HG02571 (cell line): ENCODE measurements around the gene CNTRL.
A peak's percentile ranks its signal among the peaks of the same experiment; 100 is the strongest.
"Not testable (repeated sequence)": the region's sequence is repeated elsewhere in the genome, so short reads cannot be mapped to it uniquely, and the experiment has no call there.

ENCODE experiments used
- ATAC-seq: cut with Tn5 transposase; IDR thresholded peaks from one replicate; pipeline ENCODE4 v1.9.1; 2021; ENCODE audit warnings: mild to moderate bottlenecking, moderate library complexity; ENCODE audit not compliant: unreplicated experiment

Gene CNTRL

DNA sequence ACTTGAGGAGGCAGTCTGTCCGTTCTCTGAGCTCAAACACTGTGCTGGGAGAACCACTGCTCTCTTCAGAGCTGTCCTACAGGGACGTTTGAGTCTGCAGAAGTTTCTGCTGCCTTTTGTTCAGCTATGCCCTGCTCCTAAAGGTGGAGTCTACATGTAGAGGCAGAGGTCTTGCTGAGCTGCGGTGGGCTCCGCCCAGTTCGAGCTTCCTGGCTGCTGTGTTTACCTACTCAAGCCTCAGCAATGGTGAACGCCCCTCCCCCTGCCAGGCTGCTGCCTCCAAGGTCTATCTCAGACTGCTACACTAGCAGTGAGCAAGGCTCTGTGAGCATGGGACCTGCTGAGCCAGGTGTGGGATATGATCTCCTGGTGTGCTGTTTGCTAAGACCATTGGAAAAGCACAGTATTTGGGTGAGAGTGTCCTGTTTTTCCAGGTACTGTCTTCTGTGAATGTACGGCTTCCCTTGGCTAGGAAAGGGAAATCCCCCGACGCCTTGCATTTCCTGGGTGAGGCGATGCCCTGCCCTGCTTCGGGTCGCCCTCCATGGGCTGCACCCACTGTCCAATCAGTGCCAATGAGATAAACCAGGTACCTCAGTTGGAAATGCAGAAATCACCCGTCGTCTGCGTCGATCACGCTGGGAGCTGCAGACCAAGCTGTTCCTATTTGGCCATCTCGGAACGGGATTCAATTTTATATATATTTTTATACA lies 58.5 kb downstream of the CNTRL start:
- no peak for ATAC-seq

DNA sequence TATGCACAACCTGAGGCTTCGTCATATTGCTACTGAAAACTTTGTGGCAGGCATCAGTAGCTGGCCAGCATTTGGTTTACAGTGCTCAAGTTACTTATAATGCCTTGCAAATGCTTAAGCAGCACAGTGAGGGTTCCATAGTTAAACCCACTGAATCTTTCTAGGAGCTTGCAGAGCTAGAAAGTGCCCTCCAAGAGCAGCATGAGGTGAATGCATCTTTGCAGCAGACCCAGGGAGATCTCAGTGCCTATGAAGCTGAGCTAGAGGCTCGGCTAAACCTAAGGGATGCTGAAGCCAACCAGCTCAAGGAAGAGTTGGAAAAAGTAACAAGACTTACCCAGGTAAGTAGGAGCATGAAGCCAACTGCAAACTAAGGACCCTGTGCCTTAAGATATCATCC lies 60.9 kb downstream of the CNTRL start:
- ATAC-seq: no peak

DNA sequence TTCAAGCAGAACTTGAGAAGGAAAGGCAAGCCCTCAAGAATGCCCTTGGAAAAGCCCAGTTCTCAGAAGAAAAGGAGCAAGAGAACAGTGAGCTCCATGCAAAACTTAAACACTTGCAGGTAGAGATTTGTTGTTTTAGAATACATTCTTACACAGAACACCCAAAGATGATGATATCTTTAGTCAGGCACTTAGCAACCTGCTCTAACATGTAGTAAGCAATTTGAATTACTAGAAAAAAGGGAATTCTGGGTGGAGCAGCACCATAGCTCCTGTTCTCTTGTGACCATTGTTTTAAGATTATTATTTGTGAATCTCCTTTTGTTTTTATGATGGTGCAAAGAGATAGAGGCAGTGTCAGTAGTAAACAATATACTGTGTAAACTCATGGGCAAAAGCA lies 63.8 kb downstream of the CNTRL start:
- ATAC-seq: no peak

DNA sequence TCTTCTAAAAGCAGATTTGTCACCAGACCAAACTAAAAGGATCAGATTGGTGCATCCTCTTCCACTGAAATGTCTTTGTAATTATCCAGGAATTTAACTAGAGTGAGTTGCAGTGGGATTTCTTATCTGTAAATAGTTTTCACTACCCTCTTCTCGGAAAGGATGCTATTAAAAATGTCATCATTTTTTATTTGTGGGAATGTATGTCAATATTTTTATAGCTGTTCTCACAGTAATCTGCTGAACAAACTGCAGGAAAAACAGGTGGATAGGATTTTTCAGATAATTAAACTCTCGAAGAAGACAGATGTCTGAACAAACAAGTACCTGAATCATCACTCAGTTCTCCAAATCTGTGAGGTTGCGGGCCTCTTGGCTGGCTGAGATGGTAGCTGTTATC lies 64.2 kb downstream of the CNTRL start:
- ATAC-seq: no peak

DNA sequence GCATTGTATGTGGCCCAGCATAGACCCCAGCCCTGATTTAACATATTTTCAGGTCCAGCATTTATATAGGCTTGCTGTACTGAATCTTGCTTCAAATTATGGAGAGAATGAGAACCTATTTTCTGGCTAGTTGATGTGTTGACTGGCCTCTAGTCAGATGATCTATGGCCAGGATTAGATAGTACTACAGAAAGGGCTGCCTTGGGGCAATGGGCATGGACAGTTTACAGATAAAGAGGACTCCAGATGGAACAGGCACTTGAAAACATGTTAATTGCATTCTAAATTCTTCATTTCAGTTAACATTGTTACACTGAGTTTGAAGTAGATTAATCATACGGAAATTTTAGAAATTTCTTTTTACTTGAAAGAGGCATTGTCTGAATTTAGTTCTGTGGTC lies 65.4 kb downstream of the CNTRL start:
- ATAC-seq: no peak

DNA sequence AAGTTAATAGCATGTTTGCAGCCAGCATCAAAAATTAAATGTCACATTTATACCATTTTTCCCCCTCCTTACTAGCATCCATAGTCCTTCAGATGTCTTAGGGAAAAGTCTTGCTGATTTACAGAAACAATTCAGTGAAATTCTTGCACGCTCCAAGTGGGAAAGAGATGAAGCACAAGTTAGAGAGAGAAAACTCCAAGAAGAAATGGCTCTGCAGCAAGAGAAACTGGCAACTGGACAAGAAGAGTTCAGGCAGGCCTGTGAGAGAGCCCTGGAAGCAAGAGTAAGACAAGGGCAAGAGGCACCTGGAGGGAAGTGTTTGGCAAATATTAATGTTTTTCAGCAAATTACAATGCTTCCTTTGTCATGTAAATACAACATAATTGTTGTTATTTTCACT lies 66.6 kb downstream of the CNTRL start:
- no peak for ATAC-seq

DNA sequence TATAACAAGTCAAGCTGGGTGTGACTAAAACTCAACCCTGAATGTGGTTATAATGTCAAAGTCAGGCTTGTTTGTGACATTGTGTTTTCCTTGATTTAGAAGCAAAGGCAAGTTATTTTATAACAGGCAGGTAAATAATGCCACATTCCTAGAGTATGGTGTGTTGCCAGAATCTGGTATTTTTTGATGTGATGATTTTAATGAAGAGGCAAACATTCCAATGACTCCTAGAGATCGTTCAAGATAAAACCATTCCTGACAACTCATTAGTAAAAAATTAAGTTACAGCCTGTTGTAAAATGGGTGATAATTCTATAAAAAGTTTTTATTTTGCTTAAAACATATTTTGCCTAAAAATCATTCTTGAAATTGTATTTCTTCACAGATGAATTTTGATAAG lies 67.0 kb downstream of the CNTRL start:
- no peak for ATAC-seq

DNA sequence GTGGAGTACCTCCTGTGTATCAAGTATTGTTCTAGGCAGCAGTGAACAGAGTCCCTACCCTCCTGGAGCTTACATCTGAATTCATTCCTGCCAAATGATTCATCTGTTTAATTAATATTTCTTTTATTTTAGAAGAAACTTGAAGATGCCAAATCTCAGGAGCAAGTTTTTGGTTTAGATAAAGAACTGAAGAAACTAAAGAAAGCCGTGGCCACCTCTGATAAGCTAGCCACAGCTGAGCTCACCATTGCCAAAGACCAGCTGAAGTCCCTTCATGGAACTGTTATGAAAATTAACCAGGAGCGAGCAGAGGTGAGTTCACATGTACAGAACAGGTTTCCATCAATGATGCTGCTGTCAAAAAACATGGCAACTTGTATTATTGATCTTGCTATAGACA lies 69.0 kb downstream of the CNTRL start:
- ATAC-seq: no peak

DNA sequence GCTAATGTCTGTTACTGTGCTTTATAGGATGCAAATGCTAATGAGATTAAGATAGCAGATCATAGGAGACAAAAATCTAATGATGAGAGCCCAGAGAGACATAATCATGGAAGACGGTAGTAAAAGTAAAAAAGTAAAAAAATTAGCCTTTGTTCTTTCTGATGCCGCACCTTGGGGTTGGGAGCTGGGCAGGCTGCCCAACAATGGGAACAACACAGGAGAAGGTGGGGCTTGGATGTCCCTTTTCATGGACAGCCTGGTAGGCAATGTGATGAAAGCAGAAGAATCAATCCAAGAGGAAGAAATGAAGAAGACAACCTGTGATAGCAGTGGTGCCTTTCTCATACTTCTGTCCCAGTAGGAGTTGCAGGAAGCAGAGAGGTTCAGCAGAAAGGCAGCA lies 69.7 kb downstream of the CNTRL start:
- ATAC-seq: no peak

DNA sequence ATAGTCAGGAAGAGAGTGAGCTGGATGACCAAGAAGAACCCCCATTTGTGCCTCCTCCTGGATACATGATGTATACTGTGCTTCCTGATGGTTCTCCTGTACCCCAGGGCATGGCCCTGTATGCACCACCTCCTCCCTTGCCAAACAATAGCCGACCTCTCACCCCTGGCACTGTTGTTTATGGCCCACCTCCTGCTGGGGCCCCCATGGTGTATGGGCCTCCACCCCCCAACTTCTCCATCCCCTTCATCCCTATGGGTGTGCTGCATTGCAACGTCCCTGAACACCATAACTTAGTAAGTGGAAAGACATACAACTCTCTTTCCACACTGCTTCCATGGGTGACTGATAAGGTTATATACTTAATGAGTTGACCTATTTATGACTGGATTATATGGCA lies 75.4 kb downstream of the CNTRL start:
- no peak for ATAC-seq

DNA sequence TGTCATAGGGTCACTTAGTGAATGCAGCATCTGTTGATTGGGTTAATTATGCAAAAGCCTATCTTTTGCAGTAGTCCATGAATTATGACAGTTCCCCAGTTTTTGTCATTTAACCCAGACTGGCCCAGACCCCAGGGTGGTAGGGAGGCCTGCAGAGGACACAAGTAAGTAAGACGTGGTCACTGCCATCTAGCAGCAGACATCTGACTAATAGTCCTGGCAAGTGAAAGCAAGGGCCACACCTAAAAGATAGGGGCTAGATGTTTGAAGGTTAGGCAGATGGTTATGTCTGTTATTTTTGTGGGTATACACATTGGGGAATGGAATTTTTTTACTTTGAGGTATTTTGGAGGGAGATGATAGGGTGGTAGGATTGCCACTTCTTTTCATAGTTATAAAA lies 78.9 kb downstream of the CNTRL start:
- ATAC-seq: no peak

DNA sequence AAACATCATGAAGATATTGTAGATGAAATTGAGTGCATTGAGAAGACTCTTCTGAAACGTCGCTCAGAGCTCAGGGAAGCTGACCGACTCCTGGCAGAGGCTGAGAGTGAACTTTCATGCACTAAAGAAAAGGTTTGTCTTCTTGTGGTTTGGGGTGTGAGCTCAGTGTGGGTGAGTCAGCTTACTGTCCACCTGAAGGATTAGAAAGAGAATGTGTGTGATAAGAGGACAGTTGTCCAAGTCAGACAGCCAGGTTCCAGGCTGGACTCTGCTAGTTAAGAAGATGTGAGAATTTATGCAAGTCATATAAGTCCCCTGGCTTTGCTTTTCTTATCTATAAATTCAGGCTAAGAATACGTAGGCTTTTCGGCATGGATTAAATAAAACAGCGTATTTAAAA lies 80.0 kb downstream of the CNTRL start:
- no peak for ATAC-seq

DNA sequence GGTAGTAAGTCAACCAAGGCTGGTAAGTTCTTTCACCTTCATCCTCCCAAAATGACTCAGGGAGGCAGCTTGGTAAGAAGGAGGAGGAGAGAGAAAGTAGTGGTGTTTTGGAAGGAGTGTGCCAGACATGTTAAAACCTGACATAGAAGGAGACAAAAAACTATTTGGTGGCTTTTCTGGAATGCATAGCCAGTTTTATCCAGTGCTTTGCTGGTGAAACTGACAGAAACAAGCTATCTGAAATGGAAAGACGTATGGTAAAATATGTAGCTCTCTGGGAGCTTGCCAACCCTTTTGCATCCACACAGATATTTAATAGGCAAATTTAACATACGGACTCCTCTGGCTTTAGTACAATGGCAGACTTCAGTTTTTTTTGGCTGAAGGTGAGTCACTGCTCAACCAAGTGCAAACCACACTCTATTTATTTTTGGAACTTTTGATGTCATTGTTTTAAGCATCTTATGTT lies 81.5 kb downstream of the CNTRL start:
- peak; percentile 65 for ATAC-seq

DNA sequence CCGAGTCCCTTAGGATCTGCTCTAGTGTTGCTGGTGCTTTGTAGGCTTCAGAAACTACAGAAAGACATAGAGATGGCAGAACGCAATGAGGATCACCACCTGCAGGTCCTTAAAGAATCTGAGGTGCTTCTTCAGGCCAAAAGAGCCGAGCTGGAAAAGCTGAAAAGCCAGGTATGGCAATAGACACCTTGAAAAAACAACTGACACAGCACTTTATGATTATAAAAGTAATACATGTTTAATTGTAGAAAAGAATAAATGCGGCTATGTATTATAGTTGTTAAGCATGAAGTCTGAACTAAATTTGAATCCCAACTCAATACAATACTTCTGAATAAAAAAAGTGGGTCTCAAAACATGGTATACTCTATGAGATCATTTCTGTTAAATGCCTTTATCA lies 83.2 kb downstream of the CNTRL start:
- ATAC-seq: no peak

DNA sequence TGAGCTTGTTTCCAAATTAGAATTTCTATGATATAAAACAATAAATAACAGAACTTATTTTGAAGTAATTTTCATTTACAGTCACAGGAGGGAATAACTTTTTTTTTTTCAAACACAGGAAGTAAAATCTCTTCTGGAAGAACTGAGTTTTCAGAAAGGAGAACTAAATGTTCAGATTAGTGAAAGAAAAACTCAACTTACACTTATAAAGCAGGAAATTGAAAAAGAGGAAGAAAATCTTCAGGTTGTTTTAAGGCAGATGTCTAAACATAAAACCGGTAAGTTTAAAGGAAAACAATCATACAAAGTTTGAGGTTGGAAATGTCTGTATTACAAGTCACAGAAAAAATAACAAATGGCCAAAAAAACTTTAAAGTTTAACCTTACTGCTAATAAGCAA lies 85.3 kb downstream of the CNTRL start:
- no peak for ATAC-seq

DNA sequence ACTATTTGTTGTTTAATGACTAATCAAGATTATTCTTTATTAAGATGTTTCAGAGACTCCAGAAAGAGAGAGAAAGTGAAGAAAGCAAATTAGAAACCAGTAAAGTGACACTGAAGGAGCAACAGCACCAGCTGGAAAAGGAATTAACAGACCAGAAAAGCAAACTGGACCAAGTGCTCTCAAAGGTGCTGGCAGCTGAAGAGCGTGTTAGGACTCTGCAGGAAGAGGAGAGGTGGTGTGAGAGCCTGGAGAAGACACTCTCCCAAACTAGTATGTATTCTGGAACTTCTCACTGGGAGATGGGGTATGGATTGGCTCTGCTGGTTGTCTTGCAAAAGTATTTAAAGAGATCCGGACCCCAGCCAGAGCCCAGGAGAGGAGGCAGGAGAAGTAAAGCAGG lies 93.3 kb downstream of the CNTRL start:
- no peak for ATAC-seq

DNA sequence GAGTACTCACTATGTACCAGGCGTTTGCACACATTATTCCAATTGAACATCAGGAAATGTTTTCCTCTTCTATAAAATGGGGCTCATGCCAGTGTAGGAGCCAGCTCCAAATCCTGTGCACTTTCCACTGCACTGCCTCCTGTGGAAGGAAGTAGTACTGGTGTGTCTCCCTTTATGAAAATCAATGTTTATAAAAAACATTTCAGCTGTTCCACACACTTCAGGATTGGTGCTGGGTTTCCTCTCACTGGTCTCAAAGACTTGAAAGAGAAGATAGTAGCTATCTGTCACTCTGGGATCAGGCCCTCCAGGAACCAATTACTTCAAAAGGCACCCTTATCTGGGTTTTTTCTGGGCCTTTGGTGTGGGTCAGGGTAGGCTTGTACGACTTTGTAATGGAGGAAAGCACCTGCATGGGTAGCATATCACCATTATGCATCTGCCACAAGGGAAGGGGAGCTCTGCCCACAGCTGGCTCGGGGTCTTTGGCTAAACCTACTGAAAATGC lies 94.4 kb downstream of the CNTRL start:
- no peak for ATAC-seq

DNA sequence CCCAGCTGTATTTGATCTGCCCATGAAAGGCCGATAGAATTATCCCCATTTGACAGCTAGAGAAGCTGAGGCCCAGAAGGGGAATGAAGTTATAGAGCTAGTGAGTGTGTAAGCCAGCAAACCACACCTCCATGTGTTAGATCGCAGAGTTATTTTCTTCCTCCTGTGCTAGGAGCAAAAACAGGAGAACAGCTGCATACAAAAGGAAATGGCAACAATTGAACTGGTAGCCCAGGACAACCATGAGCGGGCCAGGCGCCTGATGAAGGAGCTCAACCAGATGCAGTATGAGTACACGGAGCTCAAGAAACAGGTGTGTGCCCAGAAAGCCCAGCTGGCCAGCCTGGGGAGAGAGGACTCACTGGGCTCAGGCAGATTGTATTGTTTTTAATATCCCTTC lies 96.5 kb downstream of the CNTRL start:
- ATAC-seq: no peak

DNA sequence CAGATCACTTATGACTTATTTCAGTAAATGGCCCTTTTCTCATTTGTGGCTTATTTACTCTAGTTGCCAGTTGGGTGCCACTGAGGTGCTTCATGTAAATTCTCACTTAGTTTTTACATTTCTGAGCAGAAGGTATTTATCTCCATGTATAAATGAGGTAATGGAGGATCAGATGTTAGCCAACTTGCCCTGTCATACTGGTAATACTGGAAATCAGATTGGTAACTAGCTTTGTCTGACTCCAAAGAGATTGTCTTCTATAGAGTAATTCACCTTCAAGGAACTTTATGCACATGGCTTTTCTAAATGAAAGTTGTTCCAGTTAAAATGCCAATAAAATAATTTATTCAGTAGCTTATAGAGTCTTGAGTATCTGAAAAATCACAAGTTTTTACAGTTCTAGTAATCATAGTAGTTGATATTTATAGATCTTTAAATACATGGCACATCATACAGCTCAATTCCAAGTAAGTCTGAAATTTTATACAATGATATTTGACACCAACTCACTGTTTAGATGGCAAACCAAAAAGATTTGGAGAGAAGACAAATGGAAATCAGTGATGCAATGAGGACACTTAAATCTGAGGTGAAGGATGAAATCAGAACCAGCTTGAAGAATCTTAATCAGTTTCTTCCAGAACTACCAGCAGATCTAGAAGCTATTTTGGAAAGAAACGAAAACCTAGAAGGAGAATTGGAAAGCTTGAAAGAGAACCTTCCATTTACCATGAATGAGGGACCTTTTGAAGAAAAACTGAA lies 98.2 kb downstream of the CNTRL start:
- no peak for ATAC-seq

DNA sequence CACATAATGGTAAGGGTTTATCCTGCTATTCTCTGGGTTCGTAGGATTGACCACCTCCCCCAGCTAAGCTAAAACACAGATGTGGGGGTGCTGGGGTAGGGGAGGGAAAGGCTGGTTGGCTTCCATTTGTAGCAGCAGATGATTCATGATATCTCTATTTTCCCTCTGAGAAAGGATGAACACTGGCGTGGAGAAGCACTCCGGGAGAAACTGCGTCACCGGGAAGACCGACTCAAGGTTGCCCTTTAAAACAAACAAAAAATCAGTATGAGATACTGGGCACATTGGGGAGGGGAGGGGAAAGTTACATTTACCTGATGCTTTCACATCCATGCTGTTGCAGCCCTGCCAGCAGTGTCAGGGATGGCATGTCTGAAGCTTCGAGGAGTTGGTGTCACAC lies 98.7 kb downstream of the CNTRL start:
- no peak for ATAC-seq

DNA sequence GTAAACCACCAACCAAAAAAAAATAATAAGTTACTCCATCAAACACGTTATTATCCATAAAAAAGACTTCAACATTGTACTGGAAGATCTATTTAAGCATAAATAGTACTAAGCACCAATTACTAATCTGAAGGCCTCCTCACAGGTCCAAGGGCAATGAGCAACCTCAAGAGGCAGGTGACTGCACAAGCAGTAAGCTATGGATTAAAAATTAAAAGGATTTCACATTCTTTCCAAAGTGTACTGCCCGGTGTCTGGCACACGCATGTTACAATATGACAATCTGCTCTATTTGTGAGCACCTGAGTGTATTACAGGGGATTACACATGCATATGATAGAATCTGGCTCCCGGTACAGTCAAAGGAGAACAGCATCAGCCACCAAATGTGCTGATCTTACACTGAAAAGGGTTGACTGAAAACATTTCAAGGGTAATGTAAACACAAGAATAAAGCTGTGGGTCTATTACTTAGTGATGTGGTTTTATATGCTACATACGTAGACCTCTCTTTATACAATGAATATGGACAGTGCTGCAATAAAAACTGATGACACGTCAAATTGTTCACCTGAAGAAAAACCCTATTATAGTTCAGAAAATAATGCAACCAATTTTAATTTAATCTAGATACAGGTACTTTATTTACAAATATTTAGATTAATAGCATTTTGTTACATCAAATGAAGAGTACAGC lies 104.1 kb downstream of the CNTRL start:
- no peak for ATAC-seq

DNA sequence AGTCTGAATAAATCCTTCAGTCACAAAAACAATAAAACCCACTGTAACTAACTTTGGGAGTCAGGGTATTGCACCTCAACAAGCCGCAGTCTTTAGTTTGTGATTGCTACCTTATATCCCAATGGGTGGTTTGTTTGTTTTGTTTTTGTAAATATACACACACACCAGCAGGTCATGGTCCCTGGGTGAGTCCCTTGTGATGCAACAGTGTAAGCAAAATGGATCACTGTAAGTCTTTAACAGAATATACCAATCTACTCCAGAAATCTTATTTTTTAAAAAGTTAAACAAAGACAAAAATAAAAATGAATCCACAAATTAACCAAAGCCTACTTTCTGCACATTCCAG lies 104.6 kb downstream of the CNTRL start:
- not testable (repeated sequence) for ATAC-seq
